HFF-Myc (cell line): Measurements from ENCODE around the gene CELF2.
"Not testable (repeated sequence)": the region's sequence is repeated elsewhere in the genome, so short reads cannot be mapped to it uniquely, and the experiment has no call there.

Experiments
- DNase-seq: peaks from one replicate; pipeline ENCODE4 v3.0.0-alpha.2; 2011; ENCODE audit warnings: low read depth; ENCODE audit errors: extremely low read depth
- H3K4me3 ChIP-seq: replicated peaks from 2 replicates; pipeline ENCODE4 v1.5.1; 2011; ENCODE audit warnings: low read depth, mild to moderate bottlenecking, control low read depth, low read length
- TF ChIP-seq, protein P1 (sequence below): IDR thresholded peaks from 2 replicates; pipeline ENCODE4 v1.5.1; 2012; ENCODE audit warnings: mild to moderate bottlenecking, low read depth, low read length, control low read depth; ENCODE audit errors: missing control alignments

Gene CELF2

GRCh38 chr10:11114269-11114668 is 96.6 kb downstream of the CELF2 start:
- no peak overlapping the region for H3K4me3 ChIP-seq
- TF ChIP-seq, protein P1, sequence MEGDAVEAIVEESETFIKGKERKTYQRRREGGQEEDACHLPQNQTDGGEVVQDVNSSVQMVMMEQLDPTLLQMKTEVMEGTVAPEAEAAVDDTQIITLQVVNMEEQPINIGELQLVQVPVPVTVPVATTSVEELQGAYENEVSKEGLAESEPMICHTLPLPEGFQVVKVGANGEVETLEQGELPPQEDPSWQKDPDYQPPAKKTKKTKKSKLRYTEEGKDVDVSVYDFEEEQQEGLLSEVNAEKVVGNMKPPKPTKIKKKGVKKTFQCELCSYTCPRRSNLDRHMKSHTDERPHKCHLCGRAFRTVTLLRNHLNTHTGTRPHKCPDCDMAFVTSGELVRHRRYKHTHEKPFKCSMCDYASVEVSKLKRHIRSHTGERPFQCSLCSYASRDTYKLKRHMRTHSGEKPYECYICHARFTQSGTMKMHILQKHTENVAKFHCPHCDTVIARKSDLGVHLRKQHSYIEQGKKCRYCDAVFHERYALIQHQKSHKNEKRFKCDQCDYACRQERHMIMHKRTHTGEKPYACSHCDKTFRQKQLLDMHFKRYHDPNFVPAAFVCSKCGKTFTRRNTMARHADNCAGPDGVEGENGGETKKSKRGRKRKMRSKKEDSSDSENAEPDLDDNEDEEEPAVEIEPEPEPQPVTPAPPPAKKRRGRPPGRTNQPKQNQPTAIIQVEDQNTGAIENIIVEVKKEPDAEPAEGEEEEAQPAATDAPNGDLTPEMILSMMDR = no peak
- DNase-seq = no peak

DNA sequence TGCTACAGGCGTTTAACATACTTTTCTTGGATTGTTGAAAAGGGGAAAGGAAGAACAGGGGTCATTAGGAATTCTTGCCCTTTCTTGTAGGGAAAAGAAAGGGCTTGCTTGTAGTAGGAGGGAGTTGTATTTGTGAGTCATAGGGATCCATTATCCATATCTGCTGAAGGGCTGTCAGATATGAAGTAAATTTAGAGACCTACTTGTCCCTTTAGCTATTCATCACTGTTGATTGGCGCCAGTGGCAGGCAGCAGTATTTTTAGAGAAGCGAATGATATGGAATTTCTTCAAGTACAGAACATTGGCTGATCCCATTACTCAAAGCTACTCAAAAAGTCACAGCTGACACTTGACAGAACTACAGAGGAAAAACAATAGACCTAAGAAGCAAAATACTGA is 97.7 kb downstream of the CELF2 start:
- TF ChIP-seq, protein P1 = no peak
- H3K4me3 ChIP-seq = no peak overlapping the region
- DNase-seq = no peak

GRCh38 chr10:11116361-11116760 is 98.7 kb downstream of the CELF2 start:
- no peak for DNase-seq
- TF ChIP-seq, protein P1 = no peak
- H3K4me3 ChIP-seq = no peak overlapping the region

GRCh38 chr10:11116817-11117216 is 99.1 kb downstream of the CELF2 start:
- no peak for DNase-seq

DNA sequence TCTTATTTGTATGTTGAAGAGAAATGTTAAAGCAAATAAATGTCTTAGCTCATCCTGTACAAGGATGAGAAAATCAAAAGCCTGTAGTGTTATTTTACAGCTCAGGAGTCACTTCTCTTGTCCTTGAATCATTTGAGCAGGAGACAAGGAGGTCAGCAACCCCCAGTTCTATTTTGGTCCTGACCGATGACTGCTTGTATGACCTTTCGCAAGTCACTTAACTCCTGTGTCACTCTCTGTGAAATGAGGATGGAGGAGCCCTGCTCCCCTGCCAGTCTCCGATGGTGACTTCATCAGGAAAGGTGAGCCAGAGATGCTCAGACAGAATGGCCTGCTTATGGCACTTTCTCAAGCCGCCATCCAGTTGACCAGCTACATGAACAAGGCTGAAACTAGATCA is 101.0 kb downstream of the CELF2 start:
- H3K4me3 ChIP-seq = no peak overlapping the region
- no peak for DNase-seq
- TF ChIP-seq, protein P1 = no peak

More at GRCh38 chr10:11116817-11117216, 99.1 kb downstream of the CELF2 start:
- TF ChIP-seq, protein P1 = no peak
- H3K4me3 ChIP-seq = no peak overlapping the region

- H3K4me3 ChIP-seq = no peak overlapping the region
- TF ChIP-seq, protein P1 = no peak
- DNase-seq = no peak
Measured at GRCh38 chr10:11119843-11120242, 102.2 kb downstream of the CELF2 start.

DNA sequence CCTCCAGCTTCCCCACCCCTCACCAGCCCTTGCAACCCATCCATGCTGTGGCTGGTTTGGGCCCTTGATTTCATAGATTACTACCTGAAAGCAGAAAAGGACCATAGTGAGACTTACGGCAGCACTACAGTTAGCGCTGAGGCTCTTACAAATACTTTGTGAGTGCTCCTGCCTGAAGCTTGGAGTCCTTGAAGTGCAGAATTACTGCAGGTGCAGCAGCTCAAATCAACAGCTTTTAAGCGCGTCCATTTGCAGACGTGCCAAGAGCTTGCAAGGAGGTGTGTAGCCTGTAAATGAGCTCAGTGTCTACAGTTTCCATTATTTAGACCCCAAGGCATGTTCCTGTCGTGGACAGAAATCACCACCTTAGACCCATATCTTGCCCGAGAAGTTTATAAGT is 103.0 kb downstream of the CELF2 start:
- no peak overlapping the region for H3K4me3 ChIP-seq
- DNase-seq = no peak
- TF ChIP-seq, protein P1 = no peak

DNA sequence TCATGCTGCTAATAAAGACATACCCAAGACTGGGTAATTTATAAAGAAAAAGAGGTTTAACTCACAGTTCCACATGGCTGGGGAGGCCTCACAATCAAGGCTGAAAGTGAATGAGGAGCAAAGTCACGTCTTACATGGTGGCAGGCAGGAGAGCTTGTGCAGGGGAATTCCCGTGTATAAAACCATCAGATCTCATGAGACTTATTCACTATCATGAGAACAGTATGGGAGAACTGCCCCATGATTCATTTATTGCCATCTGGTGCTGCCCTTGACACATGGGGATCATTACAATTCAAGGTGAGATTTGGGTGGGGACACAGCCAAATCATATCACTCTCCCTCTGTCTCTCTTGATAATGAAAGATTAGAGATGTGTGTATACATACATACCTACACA is 106.2 kb downstream of the CELF2 start:
- not testable (repeated sequence) for H3K4me3 ChIP-seq, DNase-seq
